ENCODE results near the gene RBM25.

Gene RBM25

GRCh38 chr14:73097421-73097820 is 39.1 kb downstream of the RBM25 start:
- TF ChIP-seq ISL1 (CRISPR knock-in tag; IDR thresholded peaks at IDR 0.05) (no peak), GLIS3 (CRISPR knock-in tag; IDR thresholded peaks at IDR 0.05) (no peak), ZC3H10 (CRISPR knock-in tag; IDR thresholded peaks at IDR 0.05) (no peak), RARB (CRISPR knock-in tag; IDR thresholded peaks at IDR 0.05) (no peak), ARNTL (CRISPR knock-in tag; IDR thresholded peaks at IDR 0.05; ENCODE audit: borderline replicate concordance, low read depth) (no peak), BACH2 (CRISPR knock-in tag; IDR thresholded peaks at IDR 0.05; ENCODE audit: borderline replicate concordance) (no peak), ZFP30 (CRISPR knock-in tag; IDR thresholded peaks at IDR 0.05) (no peak), ZNF70 (CRISPR knock-in tag; IDR thresholded peaks at IDR 0.05) (no peak), OSR1 (CRISPR knock-in tag; IDR thresholded peaks at IDR 0.05) (no peak), ESRRG (CRISPR knock-in tag; IDR thresholded peaks at IDR 0.05) (no peak), TSHZ2 (CRISPR knock-in tag; IDR thresholded peaks at IDR 0.05) (no peak), TCF4 (CRISPR knock-in tag; IDR thresholded peaks at IDR 0.05; ENCODE audit: borderline replicate concordance) (no peak), TOX (CRISPR knock-in tag; IDR thresholded peaks at IDR 0.05; ENCODE audit: borderline replicate concordance) (no peak), ZFP3 (CRISPR knock-in tag; IDR thresholded peaks at IDR 0.05) (no peak), ZNF8 (CRISPR knock-in tag; IDR thresholded peaks at IDR 0.05) (no peak)
- no peak for ATAC-seq

- no peak for ATAC-seq
- TF ChIP-seq, protein P1, sequence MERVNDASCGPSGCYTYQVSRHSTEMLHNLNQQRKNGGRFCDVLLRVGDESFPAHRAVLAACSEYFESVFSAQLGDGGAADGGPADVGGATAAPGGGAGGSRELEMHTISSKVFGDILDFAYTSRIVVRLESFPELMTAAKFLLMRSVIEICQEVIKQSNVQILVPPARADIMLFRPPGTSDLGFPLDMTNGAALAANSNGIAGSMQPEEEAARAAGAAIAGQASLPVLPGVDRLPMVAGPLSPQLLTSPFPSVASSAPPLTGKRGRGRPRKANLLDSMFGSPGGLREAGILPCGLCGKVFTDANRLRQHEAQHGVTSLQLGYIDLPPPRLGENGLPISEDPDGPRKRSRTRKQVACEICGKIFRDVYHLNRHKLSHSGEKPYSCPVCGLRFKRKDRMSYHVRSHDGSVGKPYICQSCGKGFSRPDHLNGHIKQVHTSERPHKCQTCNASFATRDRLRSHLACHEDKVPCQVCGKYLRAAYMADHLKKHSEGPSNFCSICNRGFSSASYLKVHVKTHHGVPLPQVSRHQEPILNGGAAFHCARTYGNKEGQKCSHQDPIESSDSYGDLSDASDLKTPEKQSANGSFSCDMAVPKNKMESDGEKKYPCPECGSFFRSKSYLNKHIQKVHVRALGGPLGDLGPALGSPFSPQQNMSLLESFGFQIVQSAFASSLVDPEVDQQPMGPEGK (CRISPR knock-in tag; IDR thresholded peaks at IDR 0.05; ENCODE audit: borderline replicate concordance): no peak
- no peak for TF ChIP-seq SNAI2 (CRISPR knock-in tag; IDR thresholded peaks at IDR 0.05)
- TF ChIP-seq TOX (CRISPR knock-in tag; IDR thresholded peaks at IDR 0.05; ENCODE audit: borderline replicate concordance): no peak
- TF ChIP-seq TCF4 (CRISPR knock-in tag; IDR thresholded peaks at IDR 0.05; ENCODE audit: borderline replicate concordance): no peak
- TF ChIP-seq CREB5 (CRISPR knock-in tag; IDR thresholded peaks at IDR 0.05; ENCODE audit: low read depth): no peak
- no peak for TF ChIP-seq ZNF565 (CRISPR knock-in tag; conservative IDR thresholded peaks at IDR 0.05; ENCODE audit: low read depth)
- no peak for TF ChIP-seq ZNF70 (CRISPR knock-in tag; IDR thresholded peaks at IDR 0.05)
- no peak for TF ChIP-seq TSHZ2 (CRISPR knock-in tag; IDR thresholded peaks at IDR 0.05)
- no peak for TF ChIP-seq ZFP3 (CRISPR knock-in tag; IDR thresholded peaks at IDR 0.05)
- no peak for TF ChIP-seq OSR1 (CRISPR knock-in tag; IDR thresholded peaks at IDR 0.05)
- TF ChIP-seq CSDC2 (CRISPR knock-in tag; IDR thresholded peaks at IDR 0.05): no peak
- TF ChIP-seq ZNF8 (CRISPR knock-in tag; IDR thresholded peaks at IDR 0.05): no peak
- TF ChIP-seq ESRRG (CRISPR knock-in tag; IDR thresholded peaks at IDR 0.05): no peak
- no peak for TF ChIP-seq ISL1 (CRISPR knock-in tag; IDR thresholded peaks at IDR 0.05)
- no peak for TF ChIP-seq ZC3H10 (CRISPR knock-in tag; IDR thresholded peaks at IDR 0.05)
Observed at GRCh38 chr14:73100334-73100733, 42.0 kb downstream of the RBM25 start.

DNA sequence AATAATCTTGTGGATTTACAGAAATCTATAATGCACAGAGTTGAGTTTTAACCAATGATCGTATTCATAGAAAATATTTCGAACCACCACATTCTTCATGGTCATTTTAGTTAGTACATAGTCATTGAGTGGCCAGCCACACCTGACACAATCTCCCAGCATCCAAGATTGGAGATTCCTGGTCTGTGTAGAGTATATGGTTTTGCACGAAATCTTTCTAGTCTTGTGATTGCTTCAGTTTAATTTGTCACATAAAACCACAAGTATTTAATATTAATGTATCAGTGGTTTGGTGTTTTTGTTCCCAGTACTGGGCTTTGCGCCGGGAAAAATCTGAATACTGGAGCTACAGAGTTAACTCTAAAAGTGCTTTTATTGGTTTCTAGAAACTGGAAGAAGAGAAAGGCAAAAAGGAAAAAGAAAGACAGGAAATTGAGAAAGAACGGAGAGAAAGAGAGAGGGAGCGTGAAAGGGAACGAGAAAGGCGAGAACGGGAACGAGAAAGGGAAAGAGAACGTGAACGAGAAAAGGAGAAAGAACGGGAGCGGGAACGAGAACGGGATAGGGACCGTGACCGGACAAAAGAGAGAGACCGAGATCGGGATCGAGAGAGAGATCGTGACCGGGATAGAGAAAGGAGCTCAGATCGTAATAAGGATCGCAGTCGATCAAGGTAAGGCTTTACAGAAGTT is 44.6 kb downstream of the RBM25 start:
- no peak for ATAC-seq
- TF ChIP-seq, protein P2, sequence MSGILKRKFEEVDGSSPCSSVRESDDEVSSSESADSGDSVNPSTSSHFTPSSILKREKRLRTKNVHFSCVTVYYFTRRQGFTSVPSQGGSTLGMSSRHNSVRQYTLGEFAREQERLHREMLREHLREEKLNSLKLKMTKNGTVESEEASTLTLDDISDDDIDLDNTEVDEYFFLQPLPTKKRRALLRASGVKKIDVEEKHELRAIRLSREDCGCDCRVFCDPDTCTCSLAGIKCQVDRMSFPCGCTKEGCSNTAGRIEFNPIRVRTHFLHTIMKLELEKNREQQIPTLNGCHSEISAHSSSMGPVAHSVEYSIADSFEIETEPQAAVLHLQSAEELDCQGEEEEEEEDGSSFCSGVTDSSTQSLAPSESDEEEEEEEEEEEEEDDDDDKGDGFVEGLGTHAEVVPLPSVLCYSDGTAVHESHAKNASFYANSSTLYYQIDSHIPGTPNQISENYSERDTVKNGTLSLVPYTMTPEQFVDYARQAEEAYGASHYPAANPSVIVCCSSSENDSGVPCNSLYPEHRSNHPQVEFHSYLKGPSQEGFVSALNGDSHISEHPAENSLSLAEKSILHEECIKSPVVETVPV (CRISPR knock-in tag; IDR thresholded peaks at IDR 0.05): no peak
- TF ChIP-seq ZNF8 (CRISPR knock-in tag; IDR thresholded peaks at IDR 0.05): no peak
- TF ChIP-seq SNAI2 (CRISPR knock-in tag; IDR thresholded peaks at IDR 0.05): no peak
- no peak for TF ChIP-seq CREB5 (CRISPR knock-in tag; IDR thresholded peaks at IDR 0.05; ENCODE audit: low read depth)
- TF ChIP-seq ZFP30 (CRISPR knock-in tag; IDR thresholded peaks at IDR 0.05): no peak
- TF ChIP-seq ZC3H10 (CRISPR knock-in tag; IDR thresholded peaks at IDR 0.05): no peak
- TF ChIP-seq ARNTL (CRISPR knock-in tag; IDR thresholded peaks at IDR 0.05; ENCODE audit: borderline replicate concordance, low read depth): no peak
- TF ChIP-seq TOX (CRISPR knock-in tag; IDR thresholded peaks at IDR 0.05; ENCODE audit: borderline replicate concordance): no peak
- TF ChIP-seq, protein P1 (CRISPR knock-in tag; IDR thresholded peaks at IDR 0.05; ENCODE audit: borderline replicate concordance): no peak
- TF ChIP-seq GLIS3 (CRISPR knock-in tag; IDR thresholded peaks at IDR 0.05): no peak
- no peak for TF ChIP-seq TCF4 (CRISPR knock-in tag; IDR thresholded peaks at IDR 0.05; ENCODE audit: borderline replicate concordance)
- no peak for TF ChIP-seq ISL1 (CRISPR knock-in tag; IDR thresholded peaks at IDR 0.05)

All from SK-N-SH treated with all-trans-retinoic acid at 6 μM for 48 hours (cell line).